CD4-positive, alpha-beta T cell treated with Interleukin-2 at 100 ng/mL for 4 hours (primary cell): Measurements from ENCODE around the gene ETV1.

Source experiments
- DNase-seq: peaks from one replicate; pipeline ENCODE4 v3.0.0-alpha.2; 2020; ENCODE audit warnings: low spot score

Gene ETV1

DNA sequence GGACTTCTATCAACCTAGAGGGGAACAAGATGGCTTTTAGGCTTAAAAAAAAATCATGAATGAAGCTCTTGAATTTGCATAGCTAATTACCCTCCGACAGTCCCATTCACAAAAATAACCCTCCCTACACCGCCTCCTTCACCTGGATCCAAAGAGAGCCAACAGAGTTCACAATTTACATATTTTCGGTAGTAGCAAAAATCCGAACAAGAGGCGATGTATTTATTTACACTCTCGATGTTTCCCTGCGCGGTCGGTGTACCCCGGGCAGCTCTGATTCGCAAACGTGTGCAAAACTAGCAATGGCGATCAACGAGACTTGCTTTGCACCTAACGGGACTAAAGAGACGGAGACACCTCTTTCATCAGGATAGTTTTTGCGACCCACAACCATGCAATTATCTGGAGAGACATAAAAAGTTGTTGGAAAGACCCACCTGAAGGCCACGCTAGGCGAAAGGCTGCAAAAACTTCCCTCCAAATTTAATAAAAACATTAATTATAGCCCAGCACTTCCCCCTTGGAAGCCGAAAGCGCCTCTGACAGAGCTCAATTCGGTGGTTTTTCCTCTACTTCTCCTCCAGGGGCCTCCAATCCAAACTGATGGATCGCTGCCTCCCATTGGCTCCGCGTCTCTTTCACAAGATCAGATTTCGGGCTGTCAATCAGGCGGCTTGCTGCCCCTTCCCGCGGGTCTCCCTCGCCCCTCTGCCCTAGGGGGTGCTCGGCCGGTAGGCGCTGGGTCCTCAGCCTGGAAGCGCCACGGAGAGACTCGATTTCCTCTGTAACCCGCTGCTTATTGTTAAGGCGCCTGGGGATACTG lies at the start of gene ETV1:
Gene ETV1 (minus strand): TSS at position 541 of the 823 bp plus-strand sequence. CDS start 614 bp downstream, outside the sequence.
- DNase-seq, result peak; percentile 11

DNA sequence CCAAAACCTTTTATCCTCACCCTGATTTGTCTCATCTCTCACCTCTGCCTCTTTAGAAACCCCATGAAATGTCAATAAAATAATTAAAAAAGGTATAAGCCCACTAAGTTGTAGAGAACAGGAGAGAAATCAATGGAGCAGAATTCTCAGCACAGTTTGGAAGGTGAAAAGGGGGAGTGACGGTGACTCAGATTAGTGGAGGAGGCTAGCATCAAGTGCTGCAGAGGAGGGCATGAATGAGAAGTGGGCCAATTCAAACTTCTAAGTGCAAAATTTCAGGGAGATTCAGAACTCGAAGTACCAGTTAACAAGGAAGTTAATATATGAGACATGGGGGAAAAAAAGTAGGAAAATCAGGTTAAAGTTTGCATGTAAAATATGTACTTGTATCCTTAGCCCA lies 34.9 kb upstream of the ETV1 start:
- DNase-seq, result no peak

DNA sequence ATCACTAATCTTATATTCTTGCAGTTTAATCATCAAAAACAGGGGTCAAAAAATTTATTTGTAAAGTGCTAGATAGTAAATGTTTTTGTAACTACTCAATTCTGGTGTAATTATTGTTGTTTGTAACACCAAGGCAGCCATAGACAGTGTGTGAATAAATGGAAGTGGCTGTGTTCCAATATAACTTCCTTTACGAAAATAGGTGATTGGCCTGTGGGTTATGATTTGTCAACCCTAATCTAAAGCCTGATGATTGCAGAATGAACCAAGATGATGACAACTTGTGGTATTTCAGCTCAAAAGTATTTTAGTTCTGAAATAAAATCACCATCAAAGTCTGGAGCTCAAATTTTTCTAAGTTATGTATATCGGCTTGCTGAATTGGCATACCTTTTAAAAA lies 34.4 kb upstream of the ETV1 start:
- no peak for DNase-seq

DNA sequence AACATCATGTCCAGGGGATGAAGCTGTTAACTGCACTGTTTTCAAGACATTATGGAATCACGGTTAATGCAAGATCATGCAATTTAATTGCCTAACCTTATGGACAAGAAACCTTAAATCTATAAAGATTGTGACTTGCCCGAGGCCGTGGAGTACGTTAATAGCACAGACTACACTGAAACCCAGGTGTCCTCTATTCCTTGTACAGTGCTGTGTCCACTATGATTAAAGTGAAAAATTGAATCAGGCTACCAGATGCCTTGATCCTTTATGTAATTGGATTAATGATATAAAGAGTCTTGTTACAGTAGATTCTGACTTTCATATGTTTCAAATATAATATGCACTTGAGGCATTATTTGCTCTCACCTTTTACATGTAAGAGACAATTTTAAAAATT lies 33.9 kb upstream of the ETV1 start:
- no peak for DNase-seq

DNA sequence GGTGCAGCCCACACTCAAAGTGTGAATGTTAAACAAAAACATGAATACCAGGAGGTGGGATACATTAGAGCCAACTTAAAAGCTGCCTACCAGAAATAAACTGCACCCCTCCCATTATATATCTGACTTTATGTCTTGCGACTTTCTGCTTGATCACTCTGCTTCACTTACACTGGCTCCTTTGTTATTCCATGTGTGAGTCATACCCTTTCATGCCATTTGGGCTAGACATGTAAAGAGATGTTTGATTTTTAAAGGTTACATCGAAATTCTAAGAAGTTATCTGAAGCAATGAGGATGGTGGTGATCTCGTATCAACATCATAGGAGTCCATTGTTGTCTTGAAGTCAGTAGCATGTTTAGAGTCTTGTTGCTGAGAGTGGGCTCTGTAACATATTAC lies 31.6 kb upstream of the ETV1 start:
- no peak for DNase-seq

DNA sequence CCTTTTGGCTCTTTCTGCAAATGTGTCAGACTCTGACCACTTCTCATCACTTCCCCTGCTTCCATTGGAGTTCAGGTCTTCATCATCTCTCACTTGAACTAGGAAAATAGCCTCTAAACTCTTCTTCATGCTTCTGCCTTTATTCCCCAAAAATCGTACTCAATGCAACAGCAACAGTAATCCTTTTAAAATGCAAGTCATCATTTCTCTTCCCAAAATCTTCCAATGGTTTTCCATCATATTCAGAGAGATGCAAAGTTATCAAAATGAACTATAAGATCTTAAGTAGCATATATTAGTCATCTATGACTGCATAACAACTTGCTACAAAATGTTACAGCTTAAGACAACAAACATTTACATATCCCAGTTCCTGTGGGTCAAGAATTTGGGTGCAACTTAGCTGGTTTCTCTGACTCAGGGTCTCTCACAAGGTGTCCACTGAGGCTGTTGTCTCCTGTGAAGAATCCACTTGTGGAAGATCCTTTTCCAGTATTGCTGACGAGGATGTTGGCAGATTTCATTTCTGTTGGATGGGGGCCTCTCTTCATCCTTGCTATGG lies 31.0 kb upstream of the ETV1 start:
- DNase-seq, result no peak

DNA sequence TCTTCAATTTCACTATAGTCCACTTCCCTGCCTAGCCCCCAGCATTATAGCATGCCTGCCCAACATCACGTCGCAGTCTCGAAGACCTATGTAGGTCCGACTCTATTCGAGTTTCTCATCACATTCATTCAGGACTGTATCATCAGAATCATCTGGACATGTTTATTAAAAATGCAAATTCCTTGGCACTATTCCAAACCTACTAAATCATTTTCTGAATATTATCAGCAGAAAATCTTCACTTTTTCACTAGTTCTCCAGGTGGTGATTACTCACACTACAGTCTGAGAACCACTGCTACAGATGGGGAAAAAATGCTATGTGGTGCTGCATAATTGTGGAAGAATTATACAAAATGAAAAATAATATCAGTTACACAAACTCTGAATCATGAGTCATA lies 29.3 kb upstream of the ETV1 start:
- DNase-seq, result no peak

DNA sequence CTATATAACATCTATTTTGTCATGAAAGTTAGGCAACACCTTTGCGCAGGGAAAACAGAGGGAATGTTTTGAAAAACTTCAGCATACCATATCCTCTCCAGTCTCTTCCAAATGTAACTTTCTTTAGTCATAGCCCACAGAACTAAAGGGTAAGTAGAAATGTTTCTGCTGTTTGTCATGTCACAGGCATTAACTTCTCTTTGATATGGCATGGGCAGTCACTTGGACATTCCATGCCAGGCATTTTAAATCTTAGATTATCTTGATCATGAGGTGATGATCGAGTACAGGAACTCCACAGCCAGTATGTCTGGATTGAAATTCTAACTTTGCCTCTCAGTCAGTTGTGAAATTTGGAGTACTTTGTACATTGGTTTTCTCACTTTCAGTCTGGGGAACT lies 27.5 kb upstream of the ETV1 start:
- no peak for DNase-seq

DNA sequence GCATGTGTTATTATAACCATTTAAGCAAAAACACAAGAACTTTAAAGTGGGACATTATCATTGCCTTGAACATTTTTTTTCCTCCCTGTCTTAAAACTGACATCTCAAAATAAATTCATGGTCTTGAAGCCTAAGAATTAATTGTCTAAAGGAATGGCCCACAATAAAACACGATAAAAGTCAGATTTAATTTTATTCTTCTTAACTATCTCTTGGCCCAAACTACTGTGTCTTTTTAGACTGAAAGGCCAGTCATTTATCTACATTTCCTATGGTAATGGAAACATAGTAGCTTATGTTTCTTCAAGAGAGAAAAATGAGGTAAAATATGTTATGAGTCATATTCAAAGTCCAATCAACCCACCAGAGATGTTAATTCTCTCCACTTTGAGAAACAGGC lies 24.4 kb upstream of the ETV1 start:
- no peak for DNase-seq

DNA sequence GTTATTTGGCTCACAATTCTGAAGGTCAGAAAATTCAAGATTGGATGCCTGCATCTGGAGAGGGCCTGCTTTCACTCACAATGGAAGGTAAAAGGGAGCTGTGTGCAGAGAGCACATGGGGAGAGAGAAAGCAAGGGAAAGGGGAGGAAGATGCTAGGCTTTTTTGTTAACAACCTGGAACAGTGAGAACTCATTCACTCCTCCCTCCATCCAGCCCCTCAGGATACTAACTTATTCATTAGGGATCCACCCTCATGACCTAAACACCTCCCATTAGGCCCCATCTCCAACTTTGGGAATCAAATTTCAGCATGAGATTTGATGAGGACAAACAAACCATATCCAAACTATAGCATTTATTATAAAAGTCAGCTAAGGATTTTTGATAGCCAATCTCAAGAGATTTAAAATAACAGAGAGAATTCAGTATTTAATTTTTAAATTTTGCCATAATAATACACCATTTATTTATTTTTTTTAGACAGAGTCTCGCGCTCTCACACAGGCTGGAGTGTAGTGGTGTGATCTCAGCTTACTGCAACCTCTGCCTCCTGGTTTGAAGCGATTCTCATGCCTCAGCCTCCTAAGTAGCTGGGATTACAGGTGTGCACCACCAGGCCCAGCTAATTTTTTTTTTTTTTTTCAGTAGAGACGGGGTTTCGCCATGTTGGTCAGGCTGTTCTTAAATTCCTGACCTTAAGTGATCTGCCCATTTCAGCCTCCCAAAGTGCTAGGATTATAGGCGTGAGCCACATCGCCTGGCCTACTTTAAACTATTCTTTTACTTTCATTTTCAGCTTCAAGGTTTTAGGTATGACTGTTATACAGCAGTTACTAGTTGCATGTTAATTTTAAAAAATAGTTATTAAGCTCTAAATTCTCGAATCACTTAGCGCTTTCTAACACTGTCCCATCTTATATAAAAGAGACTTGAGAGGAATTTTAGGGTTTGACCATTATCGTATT lies 20.3 kb upstream of the ETV1 start:
- DNase-seq, result no peak

DNA sequence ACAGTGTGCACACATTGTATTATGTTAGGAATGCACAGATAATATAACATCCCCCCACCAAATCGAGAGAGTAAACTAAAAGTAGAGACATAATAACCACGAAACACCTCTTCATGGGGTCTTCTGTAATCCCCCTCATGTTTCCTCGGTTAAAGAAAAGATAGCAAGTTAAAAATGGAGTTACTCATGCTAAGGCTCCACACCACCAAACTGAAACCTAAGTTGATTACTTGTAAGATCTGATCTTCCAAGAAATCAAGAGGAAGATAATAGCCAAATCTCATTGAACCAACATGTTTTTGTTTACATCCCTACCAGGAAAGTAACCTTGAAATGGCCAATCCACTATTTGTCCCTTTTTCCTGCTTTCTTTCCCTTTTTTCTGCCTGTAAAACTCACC lies 11.7 kb upstream of the ETV1 start:
- DNase-seq, result no peak

DNA sequence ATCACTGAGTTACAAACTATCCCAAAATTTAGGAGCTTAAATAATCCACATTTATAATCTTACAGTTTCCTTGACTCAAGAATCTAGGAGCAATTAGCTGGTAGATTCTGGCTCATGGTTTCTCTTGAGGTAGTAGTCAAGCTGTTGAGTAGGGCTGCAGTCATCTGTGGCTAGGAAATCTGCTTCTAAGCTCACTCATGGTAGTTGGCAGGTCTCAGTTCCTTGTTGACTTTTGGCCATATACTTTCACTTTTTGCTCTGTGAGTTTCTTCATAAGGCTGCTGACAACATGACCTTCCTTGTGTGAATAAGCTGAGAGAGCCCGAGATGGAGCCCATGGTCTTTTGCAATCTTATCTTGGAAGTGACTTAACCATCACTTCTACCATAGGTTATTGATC lies 10.8 kb upstream of the ETV1 start:
- DNase-seq, result no peak

DNA sequence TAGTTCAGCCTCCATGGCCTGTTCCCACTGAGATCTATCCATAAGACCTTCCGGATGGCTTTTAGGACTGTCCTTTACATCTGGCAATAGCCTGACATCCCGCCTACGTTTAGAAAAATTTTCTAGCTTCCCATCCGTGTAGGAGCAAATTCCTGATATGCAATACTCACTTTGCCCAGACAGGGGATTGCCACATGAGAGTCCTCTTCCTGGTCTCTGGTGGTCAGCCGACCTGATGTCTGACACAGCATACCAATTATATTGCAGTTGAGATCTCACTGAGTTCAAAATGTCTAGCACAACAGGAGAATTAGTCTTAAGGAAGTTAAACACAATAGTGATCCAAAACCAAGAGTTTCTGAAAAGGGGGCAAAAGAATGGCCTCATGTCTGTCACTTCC lies 9.4 kb upstream of the ETV1 start:
- no peak for DNase-seq

DNA sequence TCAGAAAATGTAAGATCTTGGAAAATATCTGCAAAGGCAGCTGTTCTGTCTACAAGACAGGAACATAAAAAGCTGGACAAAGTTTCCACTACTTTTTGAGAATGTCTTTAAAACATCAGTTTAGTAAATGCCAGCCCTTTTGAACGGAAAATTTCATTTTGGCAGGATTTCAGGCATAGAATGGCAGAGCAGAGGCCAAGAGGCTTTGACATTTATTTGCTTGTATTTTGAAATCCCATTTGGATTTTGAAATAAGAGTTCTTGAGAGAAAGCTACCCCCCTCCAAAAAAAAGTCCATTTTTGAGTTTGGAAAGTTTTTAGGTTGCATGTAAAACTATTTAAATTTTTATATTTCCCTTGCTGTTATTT lies 3.1 kb upstream of the ETV1 start:
- no peak for DNase-seq

DNA sequence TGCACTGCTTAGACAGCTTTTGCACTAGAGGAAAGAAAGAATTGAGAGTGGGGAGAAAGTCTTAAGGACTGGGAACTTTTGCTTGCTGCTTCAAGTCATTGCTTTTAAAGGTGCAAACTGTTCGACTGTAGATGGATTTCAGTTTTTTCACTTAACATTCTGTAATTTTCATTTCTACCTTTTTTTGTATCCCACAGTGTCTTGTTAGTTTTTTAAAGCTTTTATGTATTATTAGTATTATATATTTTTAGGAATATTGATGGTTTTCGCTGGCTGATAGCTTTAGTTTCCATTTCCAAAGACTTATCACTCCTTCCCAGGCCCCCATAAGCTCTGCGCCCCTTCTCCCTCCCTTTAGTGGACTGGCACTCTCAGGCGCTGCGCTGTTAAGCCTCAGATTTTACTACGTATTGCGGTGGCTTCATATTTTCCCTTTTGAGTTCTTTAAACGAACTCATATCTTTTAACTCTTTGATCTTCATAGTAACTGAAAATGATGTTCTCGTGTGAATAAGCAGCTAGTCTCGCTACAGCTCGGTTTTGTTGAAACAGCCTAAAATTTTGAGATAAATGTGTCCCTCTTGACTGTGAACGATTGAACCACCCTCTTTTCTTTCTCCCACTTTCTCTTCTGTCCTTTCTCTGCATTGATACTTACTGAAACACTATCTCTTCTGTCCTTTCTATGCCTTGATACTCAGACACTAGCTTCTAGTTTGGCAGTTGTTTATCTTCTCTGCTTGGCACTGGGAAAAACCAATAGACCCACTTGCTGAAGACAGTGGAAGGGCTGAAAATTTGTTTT lies 2.5 kb upstream of the ETV1 start:
- no peak for DNase-seq

DNA sequence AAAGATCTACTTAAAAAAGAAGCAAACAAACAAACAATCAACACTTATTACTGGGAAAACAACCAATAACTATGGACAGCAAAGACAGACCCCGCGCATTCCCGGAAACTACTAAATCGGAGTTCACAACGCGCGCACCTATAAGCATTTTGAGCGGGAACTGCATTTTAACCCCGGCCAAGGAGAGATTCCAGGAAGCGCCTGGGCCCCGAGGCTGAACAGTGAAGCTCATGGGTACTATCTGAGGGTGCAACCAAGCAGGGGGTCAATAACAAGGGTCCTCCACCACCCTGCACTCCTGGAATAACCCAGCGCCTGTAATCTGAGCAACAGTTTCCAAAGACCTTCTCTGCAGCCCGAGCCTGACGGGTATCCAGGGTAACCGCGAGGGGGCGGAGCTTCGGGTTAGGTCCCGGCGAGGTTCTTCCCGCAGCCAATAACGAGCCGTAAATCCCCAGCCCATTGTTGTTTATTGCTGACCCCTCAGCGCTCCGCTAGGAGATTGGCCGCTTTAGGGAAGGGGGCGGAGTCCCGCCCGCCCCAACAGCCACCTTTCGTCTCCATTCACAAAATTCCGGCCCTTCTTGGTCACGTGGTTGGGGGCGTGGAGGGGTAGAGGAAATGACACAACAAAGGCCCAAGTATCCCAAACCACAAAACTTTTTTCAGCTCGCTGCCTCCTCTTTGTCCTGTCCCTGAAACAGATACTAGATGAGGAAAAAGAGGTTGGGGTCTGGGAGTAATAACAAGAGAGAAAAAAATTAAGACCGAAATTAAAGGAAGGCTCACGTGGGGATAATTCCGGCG lies 1.7 kb upstream of the ETV1 start:
- DNase-seq, result peak; percentile 62

DNA sequence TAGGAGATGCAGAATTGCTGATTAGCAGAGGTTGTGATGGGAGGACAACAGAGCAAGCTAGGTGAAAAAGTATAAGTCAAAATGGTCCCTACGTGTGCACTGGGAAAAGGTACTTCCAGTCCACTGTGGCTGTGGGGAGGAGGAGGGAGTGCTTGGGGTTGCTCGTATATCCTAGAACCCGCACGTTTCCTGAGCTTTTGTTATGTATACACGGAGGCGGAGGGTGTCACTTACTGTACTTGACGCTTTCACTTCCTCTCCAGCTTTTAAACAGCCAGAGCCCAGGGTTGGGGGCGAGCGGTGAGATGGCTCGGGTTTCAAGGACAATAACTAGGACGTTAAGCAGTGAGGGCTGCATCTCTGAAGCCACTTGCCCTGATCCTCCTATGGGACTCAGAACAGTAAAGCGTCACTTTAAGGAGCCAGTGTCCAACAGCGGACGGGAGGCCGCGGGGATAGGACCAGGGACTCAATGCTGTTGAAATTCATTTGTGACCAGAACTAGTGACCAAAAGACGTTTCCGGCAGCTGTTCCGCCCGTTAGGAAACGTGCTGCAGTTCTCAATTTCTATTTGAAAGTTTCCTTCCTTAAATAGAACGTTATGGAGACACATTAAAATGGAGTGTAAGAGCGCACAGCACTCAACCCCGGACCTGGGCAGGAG lies 985 bp upstream of the ETV1 start:
- DNase-seq, result peak; percentile 20

DNA sequence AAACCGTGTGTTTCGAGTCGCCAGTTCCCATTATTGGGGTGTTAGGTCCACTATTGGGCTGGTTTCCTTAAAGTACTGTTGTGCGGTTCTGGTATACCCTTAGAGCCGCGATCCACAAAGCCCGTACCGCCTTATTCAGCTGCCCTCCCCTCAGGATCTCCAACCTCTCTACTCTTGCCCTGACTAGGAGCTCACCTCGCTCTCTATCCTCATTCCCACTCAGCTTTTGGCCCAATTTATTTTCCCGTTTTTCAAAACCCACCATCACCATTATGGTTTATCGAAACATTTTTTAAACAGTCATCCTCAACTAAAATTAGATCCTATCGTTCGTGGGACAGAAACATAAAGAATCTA lies 461 bp upstream of the ETV1 start:
- DNase-seq, result no peak

DNA sequence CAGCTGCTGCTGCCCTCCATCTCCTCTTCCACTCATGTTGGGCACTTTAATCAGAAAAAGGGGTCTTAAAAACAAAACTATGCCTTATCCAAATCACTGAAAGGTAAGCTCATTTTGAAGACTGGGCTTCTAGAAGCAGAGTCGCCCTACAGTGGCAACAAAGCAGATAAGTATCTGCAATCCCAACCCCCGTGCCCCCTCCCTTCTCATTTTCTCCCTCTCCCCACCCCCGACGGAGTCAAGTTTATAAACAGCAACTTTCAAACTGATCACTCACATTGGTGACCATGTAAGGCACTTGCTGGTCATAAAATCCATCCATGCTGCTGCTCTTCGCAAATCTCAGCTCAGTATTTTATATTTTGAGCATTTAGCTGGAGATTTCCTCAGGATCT lies 738 bp downstream of the ETV1 start:
- DNase-seq, result no peak

DNA sequence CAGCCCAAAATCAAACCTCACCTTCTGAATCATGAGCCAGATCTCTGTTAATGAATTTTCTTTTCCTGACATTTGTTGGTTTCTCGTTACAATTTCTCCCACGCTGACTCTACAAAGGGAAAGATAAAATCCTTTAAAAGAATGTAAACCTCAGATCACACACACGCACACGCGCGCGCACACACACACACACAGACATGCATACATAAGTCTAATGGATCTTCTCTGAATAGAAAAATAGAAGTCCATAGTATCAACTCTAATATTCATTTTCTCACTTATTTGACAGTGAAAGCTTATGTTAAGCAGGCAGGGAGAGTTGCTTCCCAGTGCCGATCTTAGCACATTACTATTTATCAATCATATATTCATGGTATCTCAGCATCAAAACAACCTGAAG lies 1.4 kb downstream of the ETV1 start:
- DNase-seq, result no peak

DNA sequence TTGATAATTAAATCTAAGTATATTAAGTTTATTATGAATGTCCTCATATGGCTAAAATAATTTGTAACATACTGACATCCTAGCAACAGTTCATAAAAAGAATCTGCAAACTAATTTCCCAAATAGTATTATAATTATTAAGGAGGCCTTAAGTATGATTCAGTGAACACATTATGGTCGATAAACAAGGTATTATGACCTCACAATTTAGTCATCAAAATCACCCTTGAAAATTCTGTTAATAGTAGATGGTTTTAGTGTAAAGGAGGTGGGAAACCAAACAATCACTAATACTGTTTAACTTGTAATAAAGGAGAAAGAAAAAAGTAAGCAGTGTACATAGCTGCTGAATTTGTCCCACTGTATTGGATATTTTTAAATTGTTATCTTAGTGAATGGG lies 2.1 kb downstream of the ETV1 start:
- no peak for DNase-seq
